ENCODE results near the gene CSF3R.
"Not testable (repeated sequence)": the region's sequence is repeated elsewhere in the genome, so short reads cannot be mapped to it uniquely, and the experiment has no call there.

Gene CSF3R

DNA sequence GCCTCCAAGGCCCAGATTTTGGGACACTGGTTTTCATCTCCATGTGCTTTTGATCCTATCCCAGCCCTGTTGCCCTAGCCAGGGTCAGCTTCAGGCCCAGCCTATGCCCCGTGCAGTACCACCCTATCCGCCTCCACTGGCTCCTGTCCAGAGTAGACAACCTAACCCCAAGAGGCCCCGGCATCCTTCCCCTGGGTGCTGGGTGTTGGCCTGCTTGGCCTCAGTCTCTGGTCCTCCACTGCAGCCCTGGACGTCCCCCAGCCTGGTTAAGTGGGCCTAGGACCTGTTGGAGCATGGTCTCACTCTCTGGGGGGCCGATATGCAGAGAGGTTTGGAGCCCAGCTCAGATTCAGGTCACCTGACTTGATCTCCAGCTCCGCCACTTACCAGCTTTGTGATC, 1.6 kb downstream of the CSF3R start:
- no peak for DNase-seq

DNA sequence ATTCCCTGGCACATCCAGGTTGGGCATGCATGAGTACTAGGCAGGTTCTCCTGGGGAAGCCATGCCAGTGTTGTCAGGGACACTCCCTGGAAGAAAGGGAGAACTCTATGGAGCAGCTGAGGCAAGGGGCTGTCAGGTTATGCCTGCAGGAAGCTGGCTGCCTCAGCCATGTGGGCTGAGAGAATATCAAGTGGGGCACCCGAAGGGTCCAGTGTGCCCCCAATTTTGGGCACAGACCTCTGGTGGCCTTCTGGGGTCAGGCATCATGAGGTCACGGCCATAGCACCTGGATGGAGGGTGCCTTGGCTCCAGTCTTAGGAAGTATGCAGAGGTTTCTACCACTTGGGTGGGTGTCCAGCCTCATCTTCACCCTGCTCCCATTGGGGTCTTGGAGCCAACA, 2.6 kb downstream of the CSF3R start:
- DNase-seq: no peak

DNA sequence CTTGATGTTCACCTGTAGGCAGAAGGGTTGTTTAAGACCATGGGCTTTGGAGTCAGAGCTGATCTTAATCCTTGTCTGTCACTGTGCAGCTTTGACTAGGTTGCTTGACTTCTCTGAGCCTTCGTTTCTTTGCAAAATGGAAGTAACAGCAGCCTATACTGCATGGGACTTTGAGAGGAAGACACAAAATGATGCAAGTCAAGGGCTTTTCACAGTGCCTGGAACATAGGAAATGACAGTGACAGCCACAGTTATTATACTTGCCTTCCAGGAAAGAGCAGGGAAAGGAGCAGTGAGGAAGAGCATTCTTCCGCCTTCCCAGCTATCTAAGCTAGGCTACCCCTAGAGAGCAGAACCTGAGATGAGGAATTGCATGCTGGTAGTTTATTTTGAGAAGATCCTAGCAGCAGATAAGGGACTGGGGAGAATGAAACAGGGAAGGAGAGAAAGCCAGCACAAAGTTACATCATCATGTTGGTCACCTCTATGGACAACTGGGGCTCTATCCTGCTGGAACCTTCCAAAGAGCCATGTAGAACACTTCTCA, 3.1 kb downstream of the CSF3R start:
- no peak for DNase-seq

DNA sequence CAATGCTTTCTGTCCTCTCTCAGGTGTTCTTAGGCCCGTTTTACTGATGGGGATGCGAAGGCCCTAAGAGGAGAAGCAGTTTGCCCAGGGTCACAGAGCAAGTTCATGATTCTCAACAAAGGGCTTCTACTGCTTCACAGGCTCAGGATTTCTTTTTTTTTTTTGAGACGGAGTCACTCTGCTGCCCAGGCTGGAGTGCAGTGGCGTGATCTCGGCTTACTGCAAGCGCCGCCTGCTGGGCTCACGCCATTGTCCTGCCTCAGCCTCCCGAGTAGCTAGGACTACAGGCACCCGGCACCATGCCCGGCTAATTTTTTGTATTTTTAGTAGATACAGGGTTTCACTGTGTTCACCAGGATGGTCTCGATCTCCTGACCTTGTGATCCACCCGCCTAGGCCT, 5.1 kb downstream of the CSF3R start:
- DNase-seq: not testable (repeated sequence)

DNA sequence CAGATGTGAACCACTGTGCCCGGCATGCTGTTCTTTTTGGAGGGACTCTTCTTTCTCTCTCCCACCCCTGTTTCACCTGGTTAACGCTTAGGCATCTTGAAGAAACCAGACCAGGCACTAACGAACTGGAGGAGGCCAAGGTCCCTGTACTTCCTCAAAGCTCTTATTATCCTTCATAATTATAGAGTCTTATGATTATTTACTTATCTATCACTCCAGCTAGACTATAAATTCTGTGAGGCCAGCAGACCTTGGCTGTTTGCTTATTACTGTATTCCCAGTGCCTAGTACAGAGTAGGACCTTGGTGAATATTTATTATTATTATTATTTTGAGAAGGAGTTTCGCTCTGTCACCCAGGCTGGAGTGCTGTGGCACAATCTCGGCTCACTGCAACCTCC, 5.8 kb downstream of the CSF3R start:
- DNase-seq: no peak

DNA sequence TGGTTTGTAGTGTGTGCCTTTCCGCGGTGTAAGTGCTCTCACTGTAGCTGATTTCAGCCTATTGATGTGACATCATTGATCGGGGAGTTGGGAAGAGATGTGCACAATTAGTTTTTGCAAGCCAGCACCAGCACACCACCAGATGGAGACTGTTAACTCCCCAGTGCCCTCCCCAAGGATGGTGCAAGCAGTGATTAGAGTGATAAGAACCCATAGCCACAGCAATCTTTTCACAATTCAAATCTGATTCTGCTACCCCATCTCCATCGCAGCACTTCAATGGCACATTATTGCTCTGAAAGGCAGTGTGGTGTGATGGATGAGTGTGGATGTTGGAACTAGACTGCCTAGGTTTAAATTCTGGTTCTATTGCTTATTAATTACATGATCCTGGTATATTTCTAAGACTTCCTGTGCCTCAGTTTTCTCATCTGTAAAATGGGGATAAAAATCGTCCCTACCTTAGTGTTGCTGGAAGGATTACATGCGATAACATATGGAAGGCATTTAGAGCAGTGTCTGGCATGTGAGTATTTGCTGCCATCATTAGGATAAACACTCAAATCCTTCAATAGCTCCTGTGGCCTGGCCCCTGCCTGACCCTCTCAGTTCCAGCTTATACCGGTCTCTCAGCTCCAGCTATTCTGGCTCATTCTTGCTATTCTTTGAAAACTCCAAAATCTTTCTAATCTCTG, 6.7 kb downstream of the CSF3R start:
- DNase-seq: no peak

DNA sequence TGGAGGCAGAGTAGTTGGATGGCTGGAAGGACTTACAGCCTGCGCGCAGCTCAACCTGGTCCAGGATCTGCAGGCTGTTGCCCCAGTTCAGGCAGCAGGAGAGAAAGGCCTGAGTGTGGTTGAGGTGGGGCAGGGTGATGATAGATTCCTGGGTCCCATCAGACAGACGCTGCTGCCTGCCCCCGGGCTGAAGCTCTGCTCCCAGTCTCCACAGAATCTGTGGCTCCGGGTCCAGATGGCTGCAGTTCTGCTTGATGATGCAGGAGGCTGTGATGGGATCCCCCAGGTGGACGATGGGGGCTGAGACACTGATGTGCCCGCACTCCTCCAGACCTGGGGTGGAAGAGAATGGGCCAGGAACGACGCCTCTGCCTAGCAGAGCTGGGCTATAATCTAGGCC, 7.4 kb downstream of the CSF3R start:
- no peak for DNase-seq

DNA sequence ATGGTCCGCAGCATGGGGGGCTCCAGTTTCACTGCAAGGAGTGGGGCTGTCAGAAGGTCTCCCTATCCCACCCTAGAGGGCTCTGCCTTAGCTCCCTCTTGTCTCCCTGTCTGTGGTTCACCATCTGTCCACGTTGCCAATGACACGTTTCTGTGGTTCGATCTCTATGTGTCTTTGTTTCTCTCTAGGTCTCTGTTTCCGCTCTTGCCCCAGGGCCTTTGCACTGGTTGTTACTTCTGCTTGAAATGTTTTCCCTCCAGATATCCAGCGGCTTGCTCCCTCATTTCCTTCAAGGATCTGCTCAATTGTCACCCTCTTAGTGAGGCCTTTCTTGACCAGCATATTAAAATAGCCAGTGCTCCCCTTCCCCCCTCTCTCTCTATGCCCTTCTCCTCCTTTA, 10.1 kb downstream of the CSF3R start:
- DNase-seq: no peak

DNA sequence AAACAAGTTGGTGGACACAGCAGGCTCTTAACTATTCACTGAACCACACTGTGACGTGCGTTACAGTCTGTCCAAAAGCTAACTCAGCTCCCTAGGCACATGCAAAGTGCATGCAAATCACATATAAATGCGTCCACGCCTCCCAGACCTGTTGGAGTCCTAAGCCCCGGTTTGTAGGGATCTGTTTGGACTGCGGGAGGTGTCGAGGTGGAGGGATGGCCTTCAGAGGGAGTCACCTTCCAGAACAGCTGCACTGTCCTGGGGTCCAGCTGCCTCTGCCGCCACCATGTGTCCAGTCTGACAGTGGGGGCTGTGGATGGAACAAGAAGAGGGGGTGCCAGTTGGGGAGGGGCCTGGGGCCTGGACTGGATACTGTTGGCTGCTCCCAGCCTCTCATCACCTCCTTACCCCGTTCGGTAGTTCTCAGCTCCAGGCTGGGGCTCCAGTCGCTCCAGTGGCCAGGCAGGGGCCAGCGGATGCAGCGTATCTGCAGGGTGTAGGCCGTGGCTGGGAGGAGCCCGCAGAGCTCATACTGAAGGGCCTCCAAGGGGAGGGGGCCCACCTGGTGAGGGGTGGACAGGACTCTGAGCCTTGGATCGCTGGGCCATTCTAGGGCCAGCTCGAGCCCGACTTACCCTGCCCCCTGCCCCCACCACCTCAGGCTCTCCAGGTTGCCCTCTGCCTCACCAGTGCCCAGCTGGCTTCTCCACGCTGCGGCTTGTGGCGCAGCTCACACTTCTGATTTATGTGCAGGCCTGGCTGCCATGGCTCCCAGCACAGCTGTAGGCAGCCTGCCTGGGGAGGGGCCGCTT, 10.7 kb downstream of the CSF3R start:
- no peak for DNase-seq

DNA sequence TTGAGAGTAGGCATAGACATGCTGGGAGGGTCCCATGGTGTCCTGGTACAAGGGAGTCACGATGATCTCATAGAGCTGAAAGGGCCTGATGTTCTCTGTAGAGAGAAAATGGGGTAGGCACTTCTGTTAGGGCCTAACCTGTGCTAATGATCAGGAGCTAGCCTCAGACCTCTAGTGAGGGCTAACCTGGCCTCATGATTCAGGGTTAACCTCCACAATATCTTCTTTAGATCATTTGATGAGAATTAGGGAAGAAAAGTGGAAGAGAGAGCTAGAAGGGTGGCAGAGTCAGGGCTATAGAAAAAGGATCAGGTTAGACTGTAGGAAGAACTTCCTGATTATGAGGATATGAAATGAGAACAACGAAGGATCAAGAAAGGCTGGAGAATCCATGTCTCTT, 13.6 kb downstream of the CSF3R start:
- DNase-seq: no peak

DNA sequence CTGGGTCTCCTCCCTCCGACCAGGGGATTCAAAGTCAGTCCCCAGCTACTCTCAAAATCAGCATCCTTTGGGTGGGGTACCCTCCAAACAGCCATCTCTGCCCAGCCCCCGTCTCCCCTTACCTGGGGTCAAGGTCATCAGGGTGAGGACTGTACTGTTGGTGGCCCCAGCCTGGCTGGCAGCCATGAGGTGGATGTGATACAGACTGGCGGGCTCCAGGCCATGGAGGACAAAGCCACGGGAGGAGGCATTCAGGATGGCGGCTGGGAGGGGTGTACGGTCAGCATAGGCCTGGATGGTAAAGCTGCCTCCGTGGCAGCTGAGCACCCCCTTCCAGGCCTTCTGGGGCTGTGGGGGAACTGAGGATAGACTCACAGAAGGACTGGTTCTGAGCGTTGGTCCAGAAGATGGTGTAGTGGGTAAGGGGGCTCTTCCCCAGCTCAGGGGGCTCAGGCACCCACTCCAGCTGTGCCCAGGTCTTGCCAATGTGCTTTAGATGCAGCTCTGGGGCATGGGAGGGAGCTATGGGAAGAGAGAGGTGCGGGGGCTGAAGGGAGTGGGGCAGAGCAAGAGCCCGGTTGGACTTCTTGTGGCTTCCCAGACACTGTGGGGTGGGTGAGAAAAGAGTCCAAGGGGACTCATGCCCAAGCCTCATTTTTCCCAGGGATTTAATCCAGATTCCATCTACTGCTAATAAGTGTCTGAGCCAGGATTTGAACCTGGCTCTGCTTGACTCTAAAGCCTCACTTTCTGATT, 14.8 kb downstream of the CSF3R start:
- DNase-seq: no peak

DNA sequence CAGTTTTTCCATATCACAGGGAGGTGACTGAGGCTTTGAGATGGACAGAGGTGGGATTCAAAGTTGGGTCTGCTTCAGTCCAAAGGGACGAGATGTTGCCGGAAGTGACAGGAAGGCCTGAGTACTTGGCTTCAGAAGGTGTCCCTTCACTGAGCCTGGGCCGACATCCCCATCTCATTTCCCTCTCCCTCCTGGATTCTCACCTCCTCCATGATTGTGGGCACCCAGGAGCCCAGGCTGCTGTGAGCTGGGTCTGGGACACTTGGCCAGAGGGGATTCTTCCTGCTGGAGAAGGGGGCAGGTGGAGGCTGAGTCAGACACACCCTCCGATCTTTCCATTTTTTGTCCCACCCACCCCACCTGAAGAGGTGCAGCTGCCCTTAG, 15.7 kb downstream of the CSF3R start:
- DNase-seq: no peak

DNA sequence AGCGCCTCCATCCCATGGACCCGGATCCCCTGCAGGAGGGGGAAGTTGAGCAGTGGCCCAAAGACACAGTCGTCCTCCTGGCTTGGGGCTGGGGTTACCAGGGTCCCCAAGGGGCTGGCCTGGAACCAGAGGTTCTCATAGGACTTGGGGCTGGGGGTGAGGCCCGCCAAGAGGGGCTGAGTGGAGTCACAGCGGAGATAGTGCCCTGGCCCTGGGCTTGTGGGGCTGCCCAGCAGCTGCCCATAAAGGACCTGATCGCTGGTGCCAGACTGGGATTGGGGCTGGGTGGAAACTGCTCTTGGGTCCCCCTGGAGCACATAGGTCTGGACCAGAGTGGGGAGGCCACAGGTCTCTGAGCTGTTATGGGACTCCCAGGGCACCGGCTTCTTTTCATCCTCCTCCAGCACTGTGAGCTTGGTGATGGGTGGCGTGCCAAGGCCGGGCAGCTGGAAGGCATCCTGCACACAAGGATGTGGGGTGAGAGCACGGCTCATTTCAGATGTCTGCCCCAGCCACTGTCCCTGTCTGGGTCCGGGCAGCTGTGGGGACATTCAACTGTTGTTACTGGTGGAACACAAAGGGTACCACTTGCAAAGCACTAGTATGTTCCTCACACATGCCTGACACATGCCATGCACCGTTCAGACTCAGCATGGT, 16.2 kb downstream of the CSF3R start:
- DNase-seq: no peak

DNA sequence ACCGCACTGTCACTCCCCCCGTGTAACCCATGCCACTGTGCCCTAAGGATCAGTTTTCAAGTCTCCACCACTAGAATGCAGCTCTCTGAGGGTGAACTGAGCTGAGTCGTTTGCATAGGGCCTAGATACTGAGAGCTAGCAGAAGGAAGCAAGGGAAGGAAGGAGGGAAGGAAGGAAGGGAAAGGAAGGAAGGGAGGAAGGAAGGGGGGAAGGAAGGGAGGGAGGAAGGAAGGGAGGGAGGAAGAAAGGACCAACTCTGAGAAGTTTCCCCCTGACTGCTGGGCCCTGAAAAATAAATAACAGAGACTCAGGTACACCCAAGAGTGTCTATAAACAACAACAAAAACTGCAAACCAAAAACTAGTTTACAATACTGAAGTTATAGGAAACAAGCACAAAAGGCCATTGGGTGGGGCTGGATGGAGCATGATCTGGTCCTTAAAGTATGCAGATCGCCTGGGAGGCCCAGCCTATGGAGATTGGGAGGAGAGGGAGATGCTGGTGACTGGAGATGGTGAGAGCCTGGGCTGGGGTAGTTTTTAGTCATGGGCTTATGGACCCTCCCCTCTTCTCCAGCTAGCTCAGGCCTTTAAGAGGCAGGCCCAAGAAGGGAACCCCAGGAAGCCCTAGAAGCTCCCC, 16.9 kb downstream of the CSF3R start:
- no peak for DNase-seq

DNA sequence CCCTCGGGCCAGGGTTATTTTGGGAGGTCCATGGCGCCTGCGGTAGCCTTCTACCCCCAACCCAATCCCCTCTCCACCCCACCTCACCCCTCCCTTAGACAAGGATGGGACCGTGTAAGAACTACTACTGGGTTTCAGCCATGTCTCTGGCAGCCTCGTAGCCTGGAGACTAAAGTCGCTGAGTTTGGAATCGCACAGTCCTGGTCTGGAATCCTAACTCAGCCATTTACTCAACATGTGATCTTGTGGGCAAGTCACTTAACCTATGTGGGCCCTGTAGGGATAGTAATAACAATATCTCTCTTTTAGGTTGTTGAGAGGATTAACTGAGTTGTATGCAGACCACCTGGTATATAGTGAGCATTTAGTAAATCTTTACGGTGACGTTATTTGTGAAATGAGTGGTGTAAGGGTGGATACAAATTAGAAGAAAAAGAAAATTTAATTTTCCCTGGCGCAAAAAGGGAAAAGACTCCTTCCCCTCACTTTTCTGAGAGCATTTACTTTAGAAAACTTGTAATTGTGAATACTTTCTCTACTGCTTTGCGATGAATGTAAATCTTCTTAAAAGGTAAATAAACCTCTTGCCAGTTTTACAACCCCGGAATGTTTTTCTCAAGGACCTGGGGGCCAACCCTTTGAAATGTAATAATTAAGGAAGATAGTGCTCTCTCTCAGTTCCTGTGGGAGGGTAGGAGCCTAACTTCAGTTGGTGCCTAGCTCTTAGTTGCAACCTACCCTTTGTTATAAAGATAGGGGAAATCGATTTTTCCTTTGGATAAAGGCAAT, 17.9 kb downstream of the CSF3R start:
- no peak for DNase-seq

DNA sequence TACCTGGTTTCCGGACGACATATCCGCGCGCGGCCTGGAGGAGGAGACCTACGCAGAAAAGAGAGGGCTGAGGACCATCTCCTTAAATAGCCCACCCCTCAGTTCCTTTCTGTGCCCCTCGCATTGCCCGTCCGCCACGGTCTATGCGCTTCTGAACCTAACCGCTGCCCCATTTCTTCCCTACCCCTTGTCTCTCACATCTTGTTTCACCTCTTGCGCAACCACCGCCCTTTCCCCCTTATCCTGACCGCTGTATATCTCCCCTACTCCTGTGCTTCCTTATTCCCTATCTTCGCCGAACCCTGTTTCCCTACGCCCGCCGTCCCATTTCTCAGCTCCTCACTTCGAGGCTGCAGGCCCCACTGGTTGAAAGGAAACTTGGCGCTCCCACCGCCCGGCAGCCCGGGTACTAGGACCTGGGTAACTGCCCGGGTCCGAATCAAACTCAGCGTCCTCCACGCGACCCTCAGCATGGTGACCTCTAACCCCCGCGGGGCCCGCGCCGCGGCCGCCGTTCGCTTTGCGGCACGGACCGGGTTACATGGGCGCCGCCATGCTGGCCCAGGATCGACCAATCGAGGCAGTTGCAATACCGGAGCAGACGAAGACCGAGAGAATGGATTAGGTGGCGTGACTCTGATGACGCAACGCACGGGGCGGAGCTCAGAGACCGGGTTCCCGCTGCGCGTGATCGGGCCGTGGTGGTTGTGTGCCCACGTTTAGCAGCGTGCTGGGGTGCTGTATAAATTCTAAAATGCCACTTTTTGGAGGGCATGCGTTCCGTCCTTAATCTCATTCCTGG, 18.7 kb downstream of the CSF3R start, which contains the start of gene MRPS15:
Gene MRPS15, minus strand, starts transcription at position 582 of the 802 bp plus-strand sequence. Its CDS starts 109 bp downstream, at position 473.
- peak; percentile 96 for DNase-seq

DNA sequence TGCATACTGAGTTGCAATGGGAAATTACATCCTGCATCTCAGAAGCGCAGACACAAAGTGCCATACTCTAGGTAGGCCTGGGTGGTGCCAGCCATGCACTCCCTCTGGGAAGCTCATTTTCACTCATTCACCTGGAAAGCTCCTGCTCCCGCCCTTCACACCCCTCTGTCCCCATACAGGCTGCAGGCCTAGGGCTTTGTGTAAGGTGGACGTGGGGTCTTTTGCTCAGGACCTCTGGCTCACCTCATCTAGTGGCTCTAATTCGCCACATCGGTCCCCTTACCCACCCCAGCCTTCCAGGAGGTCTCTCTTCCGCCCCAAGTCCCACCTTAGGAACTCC, 19.3 kb downstream of the CSF3R start:
- DNase-seq: no peak

DNA sequence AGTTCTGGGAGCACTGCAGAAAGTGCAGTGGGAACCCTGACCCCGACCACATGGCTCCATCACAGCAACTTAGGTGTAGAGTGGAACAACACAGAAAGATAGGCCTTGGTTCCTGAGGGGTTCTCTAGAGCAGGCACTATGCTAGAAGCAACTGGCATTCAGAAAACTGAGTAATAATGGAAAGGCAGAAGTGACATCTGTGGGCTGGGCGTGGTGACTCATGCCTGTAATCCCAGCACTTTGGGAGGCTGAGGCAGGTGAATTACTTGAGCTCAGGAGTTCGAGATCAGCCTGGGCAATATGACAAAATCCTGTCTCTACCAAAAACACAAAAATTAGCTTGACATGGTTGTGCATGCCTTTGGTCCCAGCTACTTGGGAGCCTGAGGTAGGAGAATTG, 23.8 kb downstream of the CSF3R start:
- peak; percentile 10 for DNase-seq

DNA sequence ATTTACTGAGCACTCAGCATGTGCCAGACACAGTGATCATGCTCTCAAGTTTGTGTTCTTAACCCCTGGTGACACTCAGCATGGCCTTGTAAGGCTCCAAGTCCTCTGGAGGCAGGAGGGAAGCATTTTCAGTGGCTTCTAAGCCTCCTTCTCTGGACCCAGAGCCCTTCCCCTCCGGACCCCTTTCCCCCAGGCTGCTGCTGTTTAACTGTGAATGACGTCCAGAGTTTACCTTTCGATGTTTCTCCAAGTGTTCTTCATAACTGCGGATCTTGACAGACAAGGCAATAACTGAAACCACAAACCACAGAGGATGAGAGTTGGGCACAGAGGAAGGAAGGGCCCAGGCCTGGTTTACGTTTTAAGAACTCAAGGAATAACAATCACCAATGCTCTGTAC, 25.0 kb downstream of the CSF3R start:
- peak; percentile 28 for DNase-seq

DNA sequence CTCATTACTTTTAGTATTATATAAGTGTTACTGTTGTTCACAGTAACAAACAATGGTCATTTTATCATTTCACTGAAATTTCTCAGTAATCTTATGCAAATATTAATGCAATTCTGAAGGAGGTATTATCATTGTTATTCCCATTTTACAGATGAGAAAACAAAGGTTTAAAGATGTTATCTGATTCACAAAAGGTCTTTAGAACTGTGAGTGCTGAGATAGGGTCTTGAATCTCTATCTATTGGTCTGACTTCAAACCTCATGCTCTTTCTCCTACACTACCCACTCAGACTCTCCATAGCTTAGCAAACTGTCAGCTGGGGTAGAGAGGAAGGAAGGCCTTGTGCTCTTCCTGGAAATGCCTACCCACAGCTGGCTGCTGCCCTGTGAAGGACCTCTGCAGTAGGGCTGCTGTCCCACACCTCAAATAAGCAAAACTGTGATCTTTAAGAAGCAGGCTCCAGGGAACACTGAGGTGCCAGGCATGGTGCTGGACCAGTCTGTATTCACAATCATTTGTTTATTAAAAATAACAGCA, 26.3 kb downstream of the CSF3R start:
- DNase-seq: no peak
